Tibial artery (tissue), 4 donors: Measurements from ENCODE around the gene LZTR1.
"Not testable (repeated sequence)": the region's sequence is repeated elsewhere in the genome, so short reads cannot be mapped to it uniquely, and the experiment has no call there.

Experiments
- DNase-seq, 2 donors: peaks; one replicate each; pipeline ENCODE4 v3.0.0-alpha.2; 2019
- H3K27ac ChIP-seq, 2 donors: fragments of 200-600 bp; sonication (generic) in 1 of 2; 1 replicate in 1 of 2; 2 replicates in 1 of 2; pipeline ENCODE4 v1.5.1; 2018 to 2019; ENCODE audit warnings: mild to moderate bottlenecking in 1 of 2
- H3K27me3 ChIP-seq, 2 donors: fragments of 200-600 bp; sonication (generic) in 1 of 2; one replicate each; pipeline versions ENCODE4 v1.5.1 to v1.6.0; 2016 to 2019
- H3K36me3 ChIP-seq, 3 donors: fragments of 200-600 bp; sonication (generic) in 2 of 3; one replicate each; pipeline ENCODE4 v1.5.1; 2016 to 2019; ENCODE audit warnings: mild to moderate bottlenecking in 2 of 3
- H3K4me1 ChIP-seq, 4 donors: fragments of 200-600 bp; sonication (generic) in 2 of 4; 1 replicate in 3 of 4; 2 replicates in 1 of 4; pipeline ENCODE4 v1.5.1; 2016 to 2019
- H3K4me3 ChIP-seq, 2 donors: fragments of 200-600 bp; sonication (generic) in 1 of 2; 1 replicate in 1 of 2; 2 replicates in 1 of 2; pipeline ENCODE4 v1.5.1; 2018 to 2019; ENCODE audit warnings: mild to moderate bottlenecking in 2 of 2
- H3K9me3 ChIP-seq, 3 donors: fragments of 200-600 bp; sonication (generic) in 1 of 3; one replicate each; pipeline ENCODE4 v1.5.1; 2016 to 2019
- CTCF ChIP-seq, 2 experiments: fragments of 200-600 bp in 1 of 2; fragments of 450-650 bp in 1 of 2; IDR thresholded peaks; one replicate each; pipeline ENCODE4 v1.5.1; 2017 to 2019; ENCODE audit warnings: antibody characterized with exemption in 2 of 2, mild to moderate bottlenecking in 1 of 2, moderate library complexity in 1 of 2
- intact Hi-C: fragments of 100-400 bp; cut with DNase I; formaldehyde crosslinking; loops from one replicate; pipeline ENCODE4 v1.15.0; 2023; ENCODE audit warnings: low total_unique reads

Gene LZTR1

GRCh38 chr22:20937794-20938671 lies 44.1 kb upstream of the LZTR1 start:
- TF ChIP-seq CTCF (IDR thresholded peaks at IDR 0.05), result no peak
- H3K27me3 ChIP-seq, result no peaks in the 10 kb centered on the region
- peaks cover 0 to 63% (median 30%) of the 10 kb centered on the region in 4 donors for H3K4me1 ChIP-seq
- no peaks in the 10 kb centered on the region for H3K9me3 ChIP-seq
- no peak overlapping the region for H3K4me3 ChIP-seq
- H3K27ac ChIP-seq, result no peak overlapping the region
- intact Hi-C loops, result no loop called here
- H3K36me3 ChIP-seq, result peaks cover 12 to 39% (median 34%) of the 10 kb centered on the region in 3 donors
- DNase-seq, result no peak

GRCh38 chr22:20939457-20940185 lies 42.5 kb upstream of the LZTR1 start:
- H3K27ac ChIP-seq, H3K4me3 ChIP-seq, intact Hi-C loops, DNase-seq, H3K9me3 ChIP-seq, H3K27me3 ChIP-seq: not testable (repeated sequence)
- H3K36me3 ChIP-seq, result peaks cover 12 to 30% (median 21%) of the 10 kb centered on the region in 3 donors
- peaks cover 0 to 70% (median 31%) of the 10 kb centered on the region in 4 donors for H3K4me1 ChIP-seq

GRCh38 chr22:20940186-20940651 lies 41.9 kb upstream of the LZTR1 start:
- TF ChIP-seq CTCF (IDR thresholded peaks at IDR 0.05), result no peak
- DNase-seq, result no peak
- intact Hi-C loops, result no loop called here

GRCh38 chr22:20940904-20941385 lies 41.2 kb upstream of the LZTR1 start:
- intact Hi-C loops, result no loop called here
- Histone ChIP-seq H3K4me1 (peaks cover 0 to 73% (median 32%) of the 10 kb centered on the region in 4 donors), H3K4me3 (no peak overlapping the region), H3K36me3 (peaks cover 7 to 17% (median 12%) of the 10 kb centered on the region in 3 donors), H3K9me3 (no peaks in the 10 kb centered on the region), H3K27me3 (no peaks in the 10 kb centered on the region), H3K27ac (no peak overlapping the region)
- DNase-seq, result no peak
- no peak for TF ChIP-seq CTCF (IDR thresholded peaks at IDR 0.05)

More at GRCh38 chr22:20940186-20940651, 41.9 kb upstream of the LZTR1 start:
- Histone ChIP-seq H3K27me3 (no peaks in the 10 kb centered on the region), H3K27ac (no peak overlapping the region), H3K4me1 (peaks cover 0 to 73% (median 34%) of the 10 kb centered on the region in 4 donors), H3K4me3 (no peak overlapping the region), H3K36me3 (peaks cover 8 to 24% (median 16%) of the 10 kb centered on the region in 3 donors), H3K9me3 (no peaks in the 10 kb centered on the region)

GRCh38 chr22:20942203-20942902 lies 39.7 kb upstream of the LZTR1 start:
- H3K27ac ChIP-seq, H3K9me3 ChIP-seq, intact Hi-C loops, DNase-seq, H3K4me3 ChIP-seq, H3K27me3 ChIP-seq, H3K36me3 ChIP-seq: not testable (repeated sequence)
- H3K4me1 ChIP-seq, result peaks cover 0 to 70% (median 22%) of the 10 kb centered on the region in 4 donors
